Glutamatergic neuron (in vitro differentiated cells): ENCODE results near the gene NTN1. TPM values are rescaled to one million over a fixed set of nuclear protein-coding genes. Genes with fewer than 3 reads are reported as not detected.

Source experiments
- DNase-seq: peaks from one replicate; pipeline ENCODE4 v3.0.0; 2022
- H3K27ac Mint-ChIP-seq: one replicate; pipeline ENCODE4 v1.8.0; 2020; ENCODE audit warnings: mild to moderate bottlenecking, mixed read lengths, inconsistent platforms; ENCODE audit not compliant: unreplicated experiment
- H3K27me3 Mint-ChIP-seq: one replicate; pipeline ENCODE4 v1.8.0; 2020; ENCODE audit warnings: mild to moderate bottlenecking, moderate library complexity, mixed read lengths, inconsistent platforms; ENCODE audit not compliant: unreplicated experiment
- H3K36me3 Mint-ChIP-seq: one replicate; pipeline ENCODE4 v1.8.0; 2020; ENCODE audit warnings: mild to moderate bottlenecking, mixed read lengths, inconsistent platforms; ENCODE audit not compliant: unreplicated experiment
- H3K4me1 Mint-ChIP-seq: one replicate; pipeline ENCODE4 v1.8.0; 2020; ENCODE audit warnings: mild to moderate bottlenecking, low read depth, mixed read lengths, inconsistent platforms; ENCODE audit not compliant: unreplicated experiment
- H3K4me3 Mint-ChIP-seq: one replicate; pipeline ENCODE4 v1.8.0; 2020; ENCODE audit warnings: mild to moderate bottlenecking, mixed read lengths, inconsistent platforms; ENCODE audit not compliant: unreplicated experiment
- H3K9me3 Mint-ChIP-seq: one replicate; pipeline ENCODE4 v1.8.0; 2020; ENCODE audit warnings: mild to moderate bottlenecking, moderate library complexity, mixed read lengths, inconsistent platforms; ENCODE audit not compliant: unreplicated experiment
- total RNA-seq: library from RNA; stranded (reverse); fragmentation: NEBNext Ultra II Directional; extraction: Animal tissue kit (Norgen Biotek cat#: 25700); gene quantifications from one replicate; pipeline ENCODE4 v1.2.1, GENCODE V29; 2021; ENCODE audit not compliant: unreplicated experiment
- TF ChIP-seq, protein P1 (sequence below): fragments of 200-600 bp; sonication (generic); IDR thresholded peaks from one replicate; pipeline ENCODE4 v1.5.0; 2021; ENCODE audit not compliant: partially characterized antibody, unreplicated experiment

The NTN1 gene
- total RNA-seq, 1 donor from 2014 or later, result 0.76 TPM

DNA sequence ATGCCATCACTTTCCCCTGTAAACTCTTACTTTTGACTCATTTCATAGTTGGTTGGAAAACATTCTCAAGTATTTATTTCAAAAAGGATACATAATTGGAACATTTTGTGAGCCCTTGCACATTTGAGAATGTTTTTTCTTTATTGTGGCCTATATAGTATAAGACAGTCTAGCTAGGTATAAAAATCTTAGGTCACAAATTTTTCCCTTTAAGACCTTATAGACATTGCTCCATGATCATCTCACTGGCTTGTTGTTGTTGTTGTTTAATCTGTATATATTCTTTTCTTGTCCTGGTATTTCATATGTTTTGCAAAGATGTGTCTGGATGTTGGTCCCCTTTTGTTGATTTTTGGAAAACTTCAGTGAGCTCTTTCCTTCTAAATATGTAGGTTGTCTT, 194.2 kb downstream of the NTN1 start:
- TF ChIP-seq, protein P1, sequence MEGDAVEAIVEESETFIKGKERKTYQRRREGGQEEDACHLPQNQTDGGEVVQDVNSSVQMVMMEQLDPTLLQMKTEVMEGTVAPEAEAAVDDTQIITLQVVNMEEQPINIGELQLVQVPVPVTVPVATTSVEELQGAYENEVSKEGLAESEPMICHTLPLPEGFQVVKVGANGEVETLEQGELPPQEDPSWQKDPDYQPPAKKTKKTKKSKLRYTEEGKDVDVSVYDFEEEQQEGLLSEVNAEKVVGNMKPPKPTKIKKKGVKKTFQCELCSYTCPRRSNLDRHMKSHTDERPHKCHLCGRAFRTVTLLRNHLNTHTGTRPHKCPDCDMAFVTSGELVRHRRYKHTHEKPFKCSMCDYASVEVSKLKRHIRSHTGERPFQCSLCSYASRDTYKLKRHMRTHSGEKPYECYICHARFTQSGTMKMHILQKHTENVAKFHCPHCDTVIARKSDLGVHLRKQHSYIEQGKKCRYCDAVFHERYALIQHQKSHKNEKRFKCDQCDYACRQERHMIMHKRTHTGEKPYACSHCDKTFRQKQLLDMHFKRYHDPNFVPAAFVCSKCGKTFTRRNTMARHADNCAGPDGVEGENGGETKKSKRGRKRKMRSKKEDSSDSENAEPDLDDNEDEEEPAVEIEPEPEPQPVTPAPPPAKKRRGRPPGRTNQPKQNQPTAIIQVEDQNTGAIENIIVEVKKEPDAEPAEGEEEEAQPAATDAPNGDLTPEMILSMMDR, result no peak
- no peak overlapping the region for H3K4me3 Mint-ChIP-seq
- no peak for DNase-seq
- no peaks in the 10 kb centered on the region for H3K4me1 Mint-ChIP-seq
- H3K36me3 Mint-ChIP-seq, result peaks cover 20% of the 10 kb centered on the region
- H3K9me3 Mint-ChIP-seq, result peaks cover 6% of the 10 kb centered on the region
- H3K27me3 Mint-ChIP-seq, result peaks cover 6% of the 10 kb centered on the region
- H3K27ac Mint-ChIP-seq, result no peak overlapping the region

DNA sequence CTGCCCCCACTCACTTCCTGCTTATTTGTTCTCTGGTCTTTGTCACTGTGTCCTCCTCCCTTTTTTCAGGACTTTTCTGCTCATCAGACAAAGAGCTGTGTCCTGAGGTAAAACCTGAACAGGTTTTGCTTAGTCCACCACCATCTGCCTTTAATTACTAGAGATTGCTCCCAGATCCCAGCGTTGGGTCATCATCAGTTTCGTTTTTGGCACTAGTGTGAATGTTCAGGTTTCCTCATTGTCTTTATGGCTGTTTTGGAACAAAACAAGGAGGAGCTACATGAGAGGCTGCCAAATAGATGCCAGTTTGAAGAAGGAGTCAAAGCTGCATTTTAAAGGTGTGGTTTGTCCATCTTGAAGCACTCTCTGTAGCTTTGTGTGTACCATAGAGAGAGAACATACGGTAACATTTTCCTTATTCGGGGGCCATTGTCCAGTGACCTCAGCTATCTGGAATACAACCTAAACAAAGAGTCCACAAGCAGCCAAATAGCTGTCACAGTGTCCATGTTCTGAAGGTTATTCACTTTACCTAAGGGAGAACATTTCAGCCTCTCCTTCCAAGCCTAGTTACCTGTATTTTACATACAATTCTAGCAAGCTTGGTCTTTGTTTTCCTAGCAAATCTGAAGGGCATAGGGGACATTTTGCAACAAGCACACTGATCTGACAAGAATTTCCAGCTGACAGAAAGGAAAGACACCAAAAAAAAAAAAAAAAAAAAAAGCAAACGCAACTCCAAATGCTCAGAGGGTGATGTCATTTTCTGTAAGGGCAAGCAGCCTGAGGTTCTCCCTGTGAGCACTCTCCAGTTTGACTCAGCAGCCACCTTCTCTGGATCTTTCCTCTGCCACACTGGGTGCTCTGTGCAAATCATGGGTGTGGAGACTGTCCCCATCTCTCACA, 196.1 kb downstream of the NTN1 start:
- Mint-ChIP-seq H3K36me3 (peaks cover 20% of the 10 kb centered on the region), H3K4me1 (no peaks in the 10 kb centered on the region), H3K27me3 (peaks cover 5% of the 10 kb centered on the region), H3K27ac (no peak overlapping the region), H3K9me3 (peaks cover 6% of the 10 kb centered on the region), H3K4me3 (no peak overlapping the region)
- TF ChIP-seq, protein P1, result no peak
- DNase-seq, result no peak

DNA sequence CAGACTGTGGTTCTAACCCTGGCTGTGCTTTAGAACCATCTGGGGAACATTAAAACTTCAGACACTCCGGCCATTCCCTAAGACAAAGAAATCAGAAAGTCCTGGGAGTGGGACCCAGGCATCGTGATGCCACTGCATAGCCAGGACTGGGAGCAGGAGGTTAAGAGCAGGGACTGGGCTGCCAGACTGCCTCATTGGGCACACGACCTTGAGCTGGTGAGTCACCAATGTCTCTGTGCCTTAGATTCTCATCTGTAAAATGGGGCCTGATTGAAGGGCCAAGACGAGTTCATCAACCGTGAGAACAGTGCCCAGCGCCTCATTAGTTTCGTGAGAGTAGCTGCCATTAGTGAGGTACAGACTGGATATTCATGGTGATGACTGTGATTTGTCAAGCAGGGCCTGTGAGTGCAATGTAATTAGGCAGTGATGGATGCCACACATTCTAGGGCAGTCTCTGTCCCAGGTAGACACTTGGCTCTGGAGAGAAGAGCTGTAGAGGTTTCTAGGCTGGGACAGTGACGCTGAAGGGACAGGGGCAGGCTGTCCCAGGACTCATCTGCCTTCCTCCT, 196.8 kb downstream of the NTN1 start:
- TF ChIP-seq, protein P1, result no peak
- H3K36me3 Mint-ChIP-seq, result peaks cover 20% of the 10 kb centered on the region
- H3K27ac Mint-ChIP-seq, result no peak overlapping the region
- DNase-seq, result no peak
- H3K27me3 Mint-ChIP-seq, result peaks cover 5% of the 10 kb centered on the region
- no peak overlapping the region for H3K4me3 Mint-ChIP-seq
- no peaks in the 10 kb centered on the region for H3K4me1 Mint-ChIP-seq
- peaks cover 6% of the 10 kb centered on the region for H3K9me3 Mint-ChIP-seq

DNA sequence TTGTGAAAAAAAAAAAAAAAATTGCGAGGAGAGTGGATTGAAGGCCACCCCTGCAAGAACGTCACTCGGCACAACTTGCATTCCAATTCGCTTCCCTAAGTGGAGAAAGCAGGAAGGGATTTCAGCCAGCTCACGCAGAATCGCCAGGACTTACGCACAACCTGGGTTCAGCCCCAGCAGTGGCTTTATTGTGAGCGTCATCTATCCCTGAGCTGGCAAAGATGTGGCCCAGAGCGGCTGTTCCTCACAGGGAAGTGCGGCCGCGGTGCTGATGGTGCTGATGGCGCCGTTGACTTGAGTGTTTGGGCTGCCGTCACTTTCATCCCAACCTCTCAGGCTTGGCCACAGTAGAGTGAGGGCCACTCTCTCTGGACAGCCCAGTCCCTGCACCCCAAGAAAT, 197.6 kb downstream of the NTN1 start:
- DNase-seq, result no peak
- Mint-ChIP-seq H3K27me3 (no peaks in the 10 kb centered on the region), H3K4me1 (no peaks in the 10 kb centered on the region), H3K27ac (no peak overlapping the region), H3K9me3 (peaks cover 6% of the 10 kb centered on the region), H3K4me3 (no peak overlapping the region), H3K36me3 (peaks cover 20% of the 10 kb centered on the region)
- TF ChIP-seq, protein P1, result no peak
